K562 (cell line): ENCODE data around the gene ZSCAN32. TPM values are rescaled to one million over a fixed set of nuclear protein-coding genes. Genes with fewer than 3 reads are reported as not detected.

Source experiments
- ATAC-seq: fragments of 200-7000 bp; cut with Tn5 transposase; 3 replicates; pipeline ENCODE4 v1.9.1; 2020; ENCODE audit warnings: moderate library complexity
- BruUV-seq: library from RNA; stranded (reverse); fragments of 400-500 nt; replicated peaks from 2 replicates; lab custom pipeline; 2021; lab: Mats Ljungman, UMichigan
- CTCF ChIA-PET: fragments of 300-600 bp; formaldehyde crosslinking; extraction: SDS; loops from one replicate; lab custom pipeline; 2021; ENCODE audit warnings: low intra/inter-chr PET ratio; lab: Yijun Ruan, JAX
- POLR2A ChIA-PET: fragments of 300-600, 350-650 bp; sonication (Branson Sonifier 250); formaldehyde crosslinking; extraction: SDS; loops from one replicate; lab custom pipeline; 2021; ENCODE audit warnings: antibody characterized with exemption, inconsistent platforms; lab: Yijun Ruan, JAX
- DNase-seq, 4 experiments: peaks; one replicate each; pipeline versions ENCODE4 v3.0.0 to v3.0.0-alpha.2; 2011 to 2018; ENCODE audit warnings: low spot score in 3 of 4, mixed read lengths in 3 of 4; ENCODE audit errors: extremely low read depth in 1 of 4
- FAIRE-seq: peaks from 2 replicates; lab custom pipeline; 2011; peaks lifted over from hg19 to GRCh38; lab: Jason Lieb, UNC
- H2AFZ ChIP-seq: 2 replicates; pipeline ENCODE4 v1.6.0; 2011; ENCODE audit warnings: low read depth, low read length, control low read depth, inconsistent platforms
- H3K27ac ChIP-seq: fragments of 200-600 bp; 3 replicates; pipeline ENCODE4 v1.8.0; 2011; ENCODE audit warnings: low read depth, mild to moderate bottlenecking, control low read depth, inconsistent platforms, low read length, moderate library complexity, mixed read lengths; ENCODE audit errors: extremely low read depth
- H3K27me3 ChIP-seq, 2 experiments: fragments of 300-600 bp in 1 of 2; 2 replicates in 1 of 2; 3 replicates in 1 of 2; pipeline versions ENCODE4 v1.6.0 to v1.8.0; 2011; ENCODE audit warnings: inconsistent platforms in 2 of 2, low read length in 2 of 2, mild to moderate bottlenecking in 1 of 2, mixed read lengths in 1 of 2, moderate library complexity in 1 of 2; ENCODE audit not compliant: control insufficient read depth in 2 of 2, insufficient read depth in 2 of 2
- H3K36me3 ChIP-seq: fragments of 300-600 bp; 3 replicates; pipeline ENCODE4 v1.8.0; 2011; ENCODE audit warnings: mild to moderate bottlenecking, low read length, inconsistent platforms; ENCODE audit not compliant: control insufficient read depth, insufficient read depth
- H3K4me1 ChIP-seq, 2 experiments: fragments of 200-600 bp in 1 of 2; replicated peaks in 1 of 2; 2 replicates in 1 of 2; 3 replicates in 1 of 2; pipeline versions ENCODE4 v1.5.1 to v1.8.0; 2011; ENCODE audit warnings: inconsistent platforms in 2 of 2, low read length in 2 of 2, mild to moderate bottlenecking in 1 of 2, mixed read lengths in 1 of 2, moderate library complexity in 1 of 2; ENCODE audit not compliant: control insufficient read depth in 2 of 2, insufficient read depth in 2 of 2
- H3K4me2 ChIP-seq: 2 replicates; pipeline ENCODE4 v1.6.1; 2011; ENCODE audit warnings: low read length, control low read depth, inconsistent platforms, mixed read lengths; ENCODE audit not compliant: insufficient read depth
- H3K4me3 ChIP-seq: fragments of 200-600 bp; sonication (generic), shearing (Covaris generic); 2 replicates; pipeline ENCODE4 v1.5.1; 2016; ENCODE audit warnings: control low read depth, inconsistent platforms
- H3K79me2 ChIP-seq: fragments of 200-600 bp; 3 replicates; pipeline ENCODE4 v1.8.0; 2011; ENCODE audit warnings: low read length, inconsistent platforms; ENCODE audit not compliant: control insufficient read depth, insufficient read depth
- H3K9ac ChIP-seq, 2 experiments: 2 replicates each; pipeline versions ENCODE4 v1.6.0 to v1.6.1; 2011; ENCODE audit warnings: low read depth in 2 of 2, low read length in 2 of 2, control low read depth in 1 of 2, inconsistent platforms in 1 of 2, mild to moderate bottlenecking in 1 of 2, mixed read lengths in 1 of 2; ENCODE audit not compliant: insufficient read depth in 1 of 2
- H3K9me1 ChIP-seq: one replicate; pipeline ENCODE4 v1.6.0; 2011; ENCODE audit warnings: inconsistent platforms, mild to moderate bottlenecking, low read length, moderate library complexity; ENCODE audit not compliant: control insufficient read depth, insufficient read depth
- H3K9me3 ChIP-seq: replicated peaks from 2 replicates; pipeline ENCODE4 v1.5.1; 2011; ENCODE audit warnings: low read depth, low read length, inconsistent platforms; ENCODE audit not compliant: control insufficient read depth, insufficient read depth
- H4K20me1 ChIP-seq: replicated peaks from 2 replicates; pipeline ENCODE4 v1.6.1; 2011; ENCODE audit warnings: low read length, inconsistent platforms, mixed read lengths; ENCODE audit not compliant: control insufficient read depth, insufficient read depth
- ATF3 ChIP-seq, 2 experiments: fragments of 450-650 bp in 1 of 2; sonication (generic) in 1 of 2; formaldehyde crosslinking in 1 of 2; IDR thresholded peaks in 1 of 2; conservative IDR thresholded peaks in 1 of 2; 2 replicates each; pipeline versions ENCODE4 v1.6.1 to v1.8.1; 2016 to 2023; ENCODE audit warnings: mild to moderate bottlenecking in 2 of 2, moderate library complexity in 2 of 2, inconsistent platforms in 1 of 2, missing genetic modification reagents in 1 of 2
- CBFA2T2 ChIP-seq: fragments of 450-650 bp; conservative IDR thresholded peaks from 2 replicates; pipeline ENCODE4 v1.6.1; 2017; ENCODE audit warnings: mild to moderate bottlenecking
- LARP7 ChIP-seq: fragments of 450-650 bp; IDR thresholded peaks from 2 replicates; pipeline ENCODE4 v1.6.1; 2016
- MYBL2 ChIP-seq, 2 experiments: fragments of 450-650 bp in 1 of 2; sonication (generic) in 1 of 2; formaldehyde crosslinking in 1 of 2; IDR thresholded peaks; 2 replicates each; pipeline versions ENCODE4 v1.6.1 to v1.8.1; 2017 to 2022; ENCODE audit warnings: borderline replicate concordance in 1 of 2, inconsistent platforms in 1 of 2, low read depth in 1 of 2, mild to moderate bottlenecking in 1 of 2, missing genetic modification reagents in 1 of 2, moderate library complexity in 1 of 2
- NCOA6 ChIP-seq: fragments of 450-650 bp; IDR thresholded peaks from 2 replicates; pipeline ENCODE4 v1.6.1; 2017; ENCODE audit warnings: mild to moderate bottlenecking
- NFRKB ChIP-seq: fragments of 450-650 bp; IDR thresholded peaks from 2 replicates; pipeline ENCODE4 v1.6.1; 2016; ENCODE audit warnings: low read depth
- NFYB ChIP-seq: IDR thresholded peaks from 2 replicates; pipeline ENCODE4 v1.6.1; 2011; ENCODE audit warnings: mild to moderate bottlenecking, moderate library complexity; ENCODE audit not compliant: insufficient read length; ENCODE audit errors: extremely low read depth
- PHTF2 ChIP-seq: fragments of 250-450 bp; sonication (Bioruptor Pico); IDR thresholded peaks from 2 replicates; pipeline ENCODE4 v1.5.0; 2021; ENCODE audit warnings: mild to moderate bottlenecking
- SLC30A9 ChIP-seq: fragments of 250-450 bp; sonication (Bioruptor Pico); IDR thresholded peaks from 2 replicates; pipeline ENCODE4 v1.8.0; 2022; ENCODE audit warnings: mild to moderate bottlenecking, moderate library complexity
- ZBTB43 ChIP-seq: sonication (generic); formaldehyde crosslinking; IDR thresholded peaks from 2 replicates; pipeline ENCODE4 v1.8.0; 2023; ENCODE audit warnings: mild to moderate bottlenecking, missing genetic modification reagents
- ZNF282 ChIP-seq: sonication (generic); formaldehyde crosslinking; IDR thresholded peaks from 2 replicates; pipeline ENCODE4 v1.8.1; 2023; ENCODE audit warnings: missing genetic modification reagents
- ZNF518B ChIP-seq: fragments of 250-450 bp; sonication (Bioruptor Pico); IDR thresholded peaks from 2 replicates; pipeline ENCODE4 v1.5.0; 2021; ENCODE audit warnings: mild to moderate bottlenecking, moderate library complexity
- WGBS: fragments of 100-300 bp; shearing (Covaris generic); methylation state at CpG from one replicate; pipeline ENCODE4 v1.1.6; 2016; ENCODE audit warnings: low coverage, mixed read lengths; ENCODE audit not compliant: insufficient coverage; ENCODE audit errors: missing lambda C conversion rate; 5-methylcytosine and 5-hydroxymethylcytosine counted together
- in situ Hi-C: fragments of 300-500 bp; cut with MboI; formaldehyde crosslinking; loops from 4 replicates; pipeline ENCODE4 v1.15.0; 2018; ENCODE audit warnings: inconsistent platforms, mixed read lengths
- intact Hi-C: fragments of 100-400 bp; cut with micrococcal nuclease; formaldehyde crosslinking; loops from 2 replicates; pipeline ENCODE4 v1.14.2; 2022
- polyA plus RNA-seq, 8 experiments: library from polyadenylated mRNA; depleted of rRNA in 4 of 8; stranded (reverse) in 5 of 8; unstranded in 3 of 8; fragments of >200 nt; fragmentation: Nextera tagmentation in 2 of 8; fragmentation: Illumina TruSeq in 1 of 8; extraction: Ambion mirVana in 2 of 8; extraction: Trizol in 1 of 8; gene quantifications; 2 replicates each; pipeline versions ENCODE4 v1.2.1 to v1.2.3, GENCODE V29; 2011 to 2014; ENCODE audit warnings: inconsistent platforms in 1 of 8, missing spikeins in 1 of 8
- total RNA-seq, 7 experiments: library from RNA; depleted of rRNA in 6 of 7; stranded (reverse); fragments of >200 nt in 6 of 7; fragmentation: Illumina TruSeq in 2 of 7; extraction: Trizol in 2 of 7; gene quantifications; 2 replicates each; pipeline versions ENCODE4 v1.2.1 to v1.2.3, GENCODE V29; 2011 to 2021; ENCODE audit warnings: low replicate concordance in 1 of 7

The ZSCAN32 gene
- total and polyA plus RNA-seq, 9 of the 15 experiments (the other 6 are each of a cell fraction or from before 2014, with no cell fraction given): 16.0 to 29.4 (median 19.2) TPM

GRCh38 chr16:3413730-3414379, 13.1 kb upstream of the ZSCAN32 start:
- Histone ChIP-seq H3K4me3 (no peak overlapping the region), H3K27me3 (no peaks in the 10 kb centered on the region), H2AFZ (no peak overlapping the region), H3K9me3 (peaks cover 13% of the 10 kb centered on the region), H4K20me1 (no peaks in the 10 kb centered on the region), H3K4me1 (no peaks in the 10 kb centered on the region), H3K36me3 (peaks cover 1% of the 10 kb centered on the region; the same call in 2 of the 3 replicates)
- ATAC-seq: no peak
- BruUV-seq: no TSS peak
- FAIRE-seq: no peak
- no peak for TF ChIP-seq NCOA6
- no peak for TF ChIP-seq SLC30A9 (CRISPR knock-in tag)
- no peak for TF ChIP-seq PHTF2 (CRISPR knock-in tag)
- TF ChIP-seq ZBTB43 (CRISPR knock-in tag): no peak
- no peak for TF ChIP-seq NFRKB
- TF ChIP-seq ZNF518B (CRISPR knock-in tag): no peak
- TF ChIP-seq ATF3 (IDR thresholded peaks at IDR 0.05): no peak
- no peak for TF ChIP-seq ATF3 (CRISPR knock-in tag; conservative IDR thresholded peaks at IDR 0.05)
- TF ChIP-seq LARP7: no peak
- no peak for TF ChIP-seq NFYB
- TF ChIP-seq CBFA2T2: no peak
- TF ChIP-seq MYBL2 (IDR thresholded peaks at IDR 0.05; ENCODE audit: low read depth): no peak
- no peak for TF ChIP-seq MYBL2 (CRISPR knock-in tag; IDR thresholded peaks at IDR 0.05; ENCODE audit: borderline replicate concordance)
- TF ChIP-seq ZNF282: no peak
- TF ChIP-seq, all 486 proteins: peak for 0
- Histone ChIP-seq H3K27ac (no peak overlapping the region), H3K4me2 (no peak overlapping the region), H3K79me2 (no peaks in the 10 kb centered on the region), H3K9me1 (no peaks in the 10 kb centered on the region), H3K9ac (no peak overlapping the region)
- intact Hi-C loops (no loop called here), in situ Hi-C loops (no loop called here)
- 61% methylated on average over 22 of the region's 29 CpGs for WGBS
- no peak for DNase-seq
- ChIA-PET POLR2A (interaction anchor here (0.6 to 1.1 kb wide), 2 partner anchors 13 to 503 kb away, joined by 4 to 5 read pairs; partner anchors contain the start of genes ZNF174 and ZSCAN32), CTCF (no interaction called here)
